CD4-positive, CD25-positive, alpha-beta regulatory T cell (primary cell): ENCODE measurements around the gene PDZD2. TPM values are rescaled to one million over a fixed set of nuclear protein-coding genes. Genes with fewer than 3 reads are reported as not detected.
A peak's percentile ranks its signal among the peaks of the same experiment; 100 is the strongest.

ENCODE experiments used
- ATAC-seq, 2 donors: fragments of 150-1000 bp; cut with Tn5 transposase; one replicate each; pipeline ENCODE4 v1.10.0; 2021; ENCODE audit warnings: low read depth in 2 of 2, moderate number of reproducible peaks in 2 of 2, moderate library complexity in 1 of 2
- DNase-seq, 3 donors: peaks; one replicate each; pipeline versions ENCODE4 v3.0.0 to v3.0.0-alpha.2; 2012 to 2022; ENCODE audit warnings: mixed read lengths in 1 of 3
- H3K27ac ChIP-seq: one replicate; pipeline ENCODE4 v1.7.0; 2013; ENCODE audit warnings: mild to moderate bottlenecking, low read length; ENCODE audit not compliant: insufficient read depth, poor library complexity, severe bottlenecking
- H3K27me3 ChIP-seq: one replicate; pipeline ENCODE4 v1.7.0; 2013; ENCODE audit warnings: low read length; ENCODE audit not compliant: control insufficient read depth, insufficient read depth
- H3K36me3 ChIP-seq: one replicate; pipeline ENCODE4 v1.7.0; 2013; ENCODE audit warnings: mild to moderate bottlenecking, low read length, moderate library complexity; ENCODE audit not compliant: control insufficient read depth, insufficient read depth
- H3K4me1 ChIP-seq: 2 replicates; pipeline ENCODE4 v1.7.0; 2013; ENCODE audit warnings: mild to moderate bottlenecking, low read length; ENCODE audit not compliant: insufficient read depth, control insufficient read depth, poor library complexity, severe bottlenecking
- H3K4me3 ChIP-seq: one replicate; pipeline ENCODE4 v1.7.0; 2013; ENCODE audit warnings: low read depth, mild to moderate bottlenecking, low read length, moderate library complexity
- H3K9me3 ChIP-seq, 2 experiments: 1 replicate in 1 of 2; 2 replicates in 1 of 2; pipeline ENCODE4 v1.7.0; 2013; ENCODE audit warnings: low read length in 2 of 2, mild to moderate bottlenecking in 1 of 2, moderate library complexity in 1 of 2; ENCODE audit not compliant: control insufficient read depth in 2 of 2
- H3K27ac Mint-ChIP-seq, 3 donors: one replicate each; pipeline ENCODE4 v1.8.0; 2020 to 2022; ENCODE audit warnings: mild to moderate bottlenecking in 3 of 3, mixed read lengths in 3 of 3, moderate library complexity in 2 of 3
- H3K27me3 Mint-ChIP-seq: one replicate; pipeline ENCODE4 v1.8.0; 2022; ENCODE audit warnings: mild to moderate bottlenecking, mixed read lengths
- H3K36me3 Mint-ChIP-seq: one replicate; pipeline ENCODE4 v1.8.0; 2020; ENCODE audit warnings: mixed read lengths
- H3K4me1 Mint-ChIP-seq, 4 donors: one replicate each; pipeline ENCODE4 v1.8.0; 2020 to 2022; ENCODE audit warnings: mixed read lengths in 4 of 4, mild to moderate bottlenecking in 1 of 4
- H3K4me3 Mint-ChIP-seq, 4 donors: one replicate each; pipeline ENCODE4 v1.8.0; 2020 to 2022; ENCODE audit warnings: mild to moderate bottlenecking in 4 of 4, mixed read lengths in 4 of 4, moderate library complexity in 3 of 4
- H3K9me3 Mint-ChIP-seq, 7 donors: one replicate each; pipeline ENCODE4 v1.8.0; 2020 to 2022; ENCODE audit warnings: mixed read lengths in 7 of 7, mild to moderate bottlenecking in 3 of 7, moderate library complexity in 2 of 7
- polyA plus RNA-seq, 4 donors: library from polyadenylated mRNA; unstranded; fragments of 300-500 nt; fragmentation: Illumina TruSeq; gene quantifications; one replicate each; pipeline ENCODE4 v1.2.3, GENCODE V29; 2021
- total RNA-seq: library from RNA; stranded (reverse); gene quantifications from one replicate; pipeline ENCODE4 v1.2.3, GENCODE V29; 2022

The PDZD2 gene
- total and polyA plus RNA-seq, 5 donors from 2014 or later: 0.06 to 1.3 (median 0.25) TPM

DNA sequence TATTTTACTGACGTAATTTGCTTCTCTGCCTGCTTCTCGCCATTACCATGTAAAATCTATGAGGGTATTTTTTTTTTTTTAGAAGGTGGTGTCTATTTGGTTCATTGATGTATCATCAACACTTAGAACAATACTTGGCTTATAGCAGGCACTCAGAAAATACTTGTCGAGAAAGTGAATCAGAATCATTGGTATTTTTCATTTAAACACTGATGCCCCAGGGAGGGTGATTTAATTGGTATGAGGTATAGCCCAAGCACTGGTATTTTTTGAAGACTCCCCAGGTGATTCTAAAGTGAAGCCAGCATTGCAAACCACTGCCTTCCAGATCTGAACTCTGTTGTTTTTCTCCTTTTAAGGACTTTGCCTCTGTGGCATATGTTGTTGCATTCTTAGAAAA lies 16.6 kb downstream of the PDZD2 start:
- Mint-ChIP-seq H3K9me3 (peaks cover 0 to 6% (median 0%) of the 10 kb centered on the region in 7 donors), H3K27ac (no peak overlapping the region), H3K27me3 (peaks cover 4% of the 10 kb centered on the region)

DNA sequence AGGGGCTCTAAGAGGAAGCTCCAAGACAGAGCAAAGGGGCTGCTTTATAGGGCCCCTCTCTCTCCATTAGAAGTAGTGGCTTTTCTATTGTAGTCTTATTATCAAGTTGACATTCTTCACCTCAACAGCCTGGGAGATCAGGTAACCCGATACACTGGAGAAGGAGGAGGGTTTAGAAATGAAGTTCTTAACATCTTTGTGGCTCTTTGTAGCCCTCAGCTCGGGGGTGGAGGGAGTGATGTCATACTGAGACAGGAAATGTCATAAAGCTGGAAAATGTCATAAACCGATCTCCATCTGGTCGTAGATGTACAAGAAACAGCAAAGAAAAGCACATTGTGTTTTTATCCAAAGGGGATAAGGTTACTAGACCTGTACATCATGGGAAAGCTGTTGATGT lies 17.9 kb downstream of the PDZD2 start:
- Histone ChIP-seq H3K27me3 (no peaks in the 10 kb centered on the region), H3K36me3 (no peaks in the 10 kb centered on the region), H3K27ac (no peak overlapping the region), H3K9me3 (no peaks in the 10 kb centered on the region), H3K4me3 (no peak overlapping the region), H3K4me1 (no peaks in the 10 kb centered on the region)
- Mint-ChIP-seq H3K4me3 (no peak overlapping the region), H3K9me3 (peaks cover 0 to 6% (median 1%) of the 10 kb centered on the region in 7 donors), H3K27ac (no peak overlapping the region), H3K36me3 (no peaks in the 10 kb centered on the region), H3K4me1 (no peaks in the 10 kb centered on the region), H3K27me3 (peaks cover 4% of the 10 kb centered on the region)
- DNase-seq: no peak
- ATAC-seq: no peak

More for the DNA sequence above, 16.6 kb downstream of the PDZD2 start:
- no peaks in the 10 kb centered on the region for H3K36me3 Mint-ChIP-seq
- no peak overlapping the region for H3K4me3 ChIP-seq
- H3K27ac ChIP-seq: no peak overlapping the region
- no peaks in the 10 kb centered on the region for H3K9me3 ChIP-seq
- no peak overlapping the region for H3K4me3 Mint-ChIP-seq
- H3K27me3 ChIP-seq: no peaks in the 10 kb centered on the region
- no peaks in the 10 kb centered on the region for H3K4me1 Mint-ChIP-seq
- H3K36me3 ChIP-seq: no peaks in the 10 kb centered on the region
- no peaks in the 10 kb centered on the region for H3K4me1 ChIP-seq
- ATAC-seq (no peak), DNase-seq (no peak)

DNA sequence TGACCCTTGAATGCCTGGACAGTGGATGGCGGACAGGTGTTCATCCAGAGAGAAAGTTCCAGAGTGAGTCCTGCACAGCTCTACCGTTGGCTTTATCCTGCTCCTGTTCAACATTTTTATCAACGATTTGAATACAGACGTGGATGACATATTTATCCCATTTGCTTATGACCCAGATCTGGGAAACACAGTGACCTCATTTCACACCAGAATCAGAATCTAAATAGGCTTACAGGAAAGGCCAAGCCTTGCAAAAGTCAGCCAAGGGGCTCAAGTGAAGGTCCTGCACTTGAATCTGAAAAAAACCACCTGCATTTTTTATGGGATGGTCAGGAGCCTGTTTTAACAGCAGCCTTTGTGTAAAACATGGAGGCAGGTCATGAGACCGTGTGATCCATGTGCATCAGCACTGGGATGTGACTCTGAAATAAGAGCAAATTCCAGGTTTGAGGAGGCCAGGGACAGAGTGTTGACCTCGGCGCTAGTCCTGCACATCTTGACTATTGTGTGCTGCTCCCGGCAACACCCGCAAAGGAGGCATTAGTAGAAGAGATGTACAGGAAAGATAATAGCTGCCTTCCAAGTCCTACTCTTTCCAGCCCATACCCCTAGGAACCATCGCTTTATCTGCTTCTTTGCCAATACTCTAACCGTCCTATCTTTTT lies 18.5 kb downstream of the PDZD2 start:
- no peak for DNase-seq
- Mint-ChIP-seq H3K27me3 (peaks cover 4% of the 10 kb centered on the region), H3K4me1 (no peaks in the 10 kb centered on the region)

DNA sequence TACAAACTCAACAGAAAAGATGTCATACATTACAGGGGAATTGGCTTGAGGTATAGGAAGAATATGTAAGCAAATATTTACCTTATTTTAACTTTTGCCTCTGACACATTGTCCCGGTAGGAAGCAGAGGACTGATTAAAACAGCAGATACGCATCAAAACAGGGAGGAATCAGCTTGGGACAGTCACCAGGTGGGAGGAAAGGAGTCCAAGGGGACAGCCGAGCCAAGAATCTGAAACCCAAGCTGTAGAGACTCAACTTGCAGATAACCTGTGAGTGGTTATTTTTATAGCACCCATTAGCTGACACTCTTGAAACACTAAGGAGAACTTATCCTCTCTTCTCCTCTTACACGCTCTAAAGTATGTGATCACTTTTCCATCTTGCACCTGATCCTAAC lies 22.3 kb downstream of the PDZD2 start:
- H3K27ac Mint-ChIP-seq: no peak overlapping the region
- Histone ChIP-seq H3K4me1 (no peaks in the 10 kb centered on the region), H3K27me3 (no peaks in the 10 kb centered on the region), H3K4me3 (no peak overlapping the region), H3K9me3 (no peaks in the 10 kb centered on the region), H3K36me3 (no peaks in the 10 kb centered on the region), H3K27ac (no peak overlapping the region)
- peaks cover 9% of the 10 kb centered on the region for H3K27me3 Mint-ChIP-seq
- no peak overlapping the region for H3K4me3 Mint-ChIP-seq
- no peaks in the 10 kb centered on the region for H3K36me3 Mint-ChIP-seq
- ATAC-seq (no peak), DNase-seq (no peak)
- H3K4me1 Mint-ChIP-seq: no peaks in the 10 kb centered on the region
- H3K9me3 Mint-ChIP-seq: peaks cover 0 to 6% (median 0%) of the 10 kb centered on the region in 7 donors

More for the DNA sequence above, 18.5 kb downstream of the PDZD2 start:
- H3K4me1 ChIP-seq: no peaks in the 10 kb centered on the region
- Mint-ChIP-seq H3K4me3 (no peak overlapping the region), H3K36me3 (no peaks in the 10 kb centered on the region), H3K27ac (no peak overlapping the region), H3K9me3 (peaks cover 0 to 6% (median 1%) of the 10 kb centered on the region in 7 donors)
- H3K4me3 ChIP-seq: no peak overlapping the region
- H3K36me3 ChIP-seq: no peaks in the 10 kb centered on the region
- H3K27ac ChIP-seq: no peak overlapping the region
- ATAC-seq: no peak
- H3K9me3 ChIP-seq: no peaks in the 10 kb centered on the region
- H3K27me3 ChIP-seq: no peaks in the 10 kb centered on the region

DNA sequence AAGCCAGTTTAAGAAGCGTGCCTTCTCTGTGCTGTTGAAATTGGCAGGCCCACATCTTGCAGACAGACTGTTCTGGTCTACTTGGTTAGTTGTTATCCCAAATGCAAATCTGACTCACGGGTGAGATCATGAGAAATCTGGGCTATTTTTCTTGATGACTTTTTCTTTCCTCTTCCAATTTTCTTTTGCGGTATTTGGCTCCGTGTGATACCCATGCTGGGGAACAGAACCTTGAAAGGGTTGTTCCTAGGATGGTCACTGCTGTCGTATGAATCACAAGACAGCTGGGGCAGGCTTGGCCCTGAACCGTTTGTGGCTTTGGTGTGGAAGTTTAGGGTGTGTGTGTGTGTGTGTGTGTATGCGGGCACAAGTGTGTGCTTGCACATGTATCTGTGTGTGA lies 24.6 kb downstream of the PDZD2 start:
- no peak for ATAC-seq
- H3K27ac Mint-ChIP-seq: no peak overlapping the region

DNA sequence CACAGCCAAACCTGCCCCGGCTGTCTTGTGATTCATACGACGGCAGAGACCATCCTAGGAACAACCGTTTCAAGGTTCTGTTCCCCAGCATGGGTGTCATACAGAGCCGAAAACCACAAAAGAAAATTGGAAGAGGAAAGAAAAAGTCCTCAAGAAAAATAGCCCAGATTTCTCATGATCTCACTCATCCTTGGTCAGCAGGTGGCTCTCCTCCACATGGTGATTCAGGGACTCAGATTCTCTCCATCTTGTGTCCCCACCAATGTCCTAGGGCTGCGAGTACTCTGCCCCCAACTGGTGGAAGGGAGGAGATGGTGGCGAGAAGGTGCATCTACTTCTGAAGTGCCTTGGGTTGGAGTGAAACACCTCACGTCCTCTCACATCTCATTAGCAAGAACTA lies 25.6 kb downstream of the PDZD2 start:
- Mint-ChIP-seq H3K4me1 (no peaks in the 10 kb centered on the region), H3K27ac (no peak overlapping the region), H3K9me3 (peaks cover 0 to 1% (median 0%) of the 10 kb centered on the region in 7 donors), H3K4me3 (no peak overlapping the region), H3K27me3 (peaks cover 4% of the 10 kb centered on the region), H3K36me3 (no peaks in the 10 kb centered on the region)
- H3K27me3 ChIP-seq: no peaks in the 10 kb centered on the region
- peak in 1 of 3 donors; percentile 7 for DNase-seq
- no peak overlapping the region for H3K27ac ChIP-seq
- H3K4me1 ChIP-seq: no peaks in the 10 kb centered on the region
- H3K9me3 ChIP-seq: no peaks in the 10 kb centered on the region
- H3K4me3 ChIP-seq: no peak overlapping the region
- no peaks in the 10 kb centered on the region for H3K36me3 ChIP-seq
- ATAC-seq: no peak

More for the DNA sequence above, 24.6 kb downstream of the PDZD2 start:
- no peaks in the 10 kb centered on the region for H3K4me1 ChIP-seq
- H3K9me3 ChIP-seq: no peaks in the 10 kb centered on the region
- H3K36me3 ChIP-seq: no peaks in the 10 kb centered on the region
- no peaks in the 10 kb centered on the region for H3K27me3 ChIP-seq
- no peak for DNase-seq
- Mint-ChIP-seq H3K4me3 (no peak overlapping the region), H3K4me1 (no peaks in the 10 kb centered on the region), H3K36me3 (no peaks in the 10 kb centered on the region), H3K27me3 (peaks cover 4% of the 10 kb centered on the region), H3K9me3 (peaks cover 0 to 6% (median 0%) of the 10 kb centered on the region in 7 donors)
- H3K27ac ChIP-seq: no peak overlapping the region
- no peak overlapping the region for H3K4me3 ChIP-seq

DNA sequence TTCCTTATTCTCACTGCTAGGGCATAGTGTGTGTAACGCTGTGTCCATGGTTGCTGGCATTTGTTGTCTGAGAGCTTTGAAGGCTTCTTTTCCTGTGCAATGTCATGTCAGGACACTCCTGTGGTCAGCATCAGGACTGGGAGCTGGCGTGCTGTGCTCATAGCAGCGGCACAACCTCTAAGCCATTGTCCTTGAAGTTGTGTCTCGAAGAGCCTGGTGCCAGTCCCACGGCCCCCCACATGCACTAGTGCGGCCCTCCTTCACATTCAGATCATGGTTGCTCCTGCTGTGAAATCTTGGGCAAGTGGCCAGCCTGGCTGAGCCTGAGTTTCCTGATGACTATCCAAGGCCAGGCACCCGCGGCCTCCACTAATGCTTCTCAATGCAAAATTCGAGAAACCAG lies 32.4 kb downstream of the PDZD2 start:
- H3K27me3 Mint-ChIP-seq: no peaks in the 10 kb centered on the region
- Histone ChIP-seq H3K27ac (no peak overlapping the region), H3K27me3 (no peaks in the 10 kb centered on the region), H3K4me3 (no peak overlapping the region), H3K36me3 (no peaks in the 10 kb centered on the region), H3K4me1 (no peaks in the 10 kb centered on the region), H3K9me3 (no peaks in the 10 kb centered on the region)
- DNase-seq (no peak), ATAC-seq (no peak)
- H3K4me1 Mint-ChIP-seq: no peaks in the 10 kb centered on the region
- H3K36me3 Mint-ChIP-seq: no peaks in the 10 kb centered on the region
- peaks cover 0 to 3% (median 0%) of the 10 kb centered on the region in 7 donors for H3K9me3 Mint-ChIP-seq
- H3K27ac Mint-ChIP-seq: no peak overlapping the region
- no peak overlapping the region for H3K4me3 Mint-ChIP-seq

DNA sequence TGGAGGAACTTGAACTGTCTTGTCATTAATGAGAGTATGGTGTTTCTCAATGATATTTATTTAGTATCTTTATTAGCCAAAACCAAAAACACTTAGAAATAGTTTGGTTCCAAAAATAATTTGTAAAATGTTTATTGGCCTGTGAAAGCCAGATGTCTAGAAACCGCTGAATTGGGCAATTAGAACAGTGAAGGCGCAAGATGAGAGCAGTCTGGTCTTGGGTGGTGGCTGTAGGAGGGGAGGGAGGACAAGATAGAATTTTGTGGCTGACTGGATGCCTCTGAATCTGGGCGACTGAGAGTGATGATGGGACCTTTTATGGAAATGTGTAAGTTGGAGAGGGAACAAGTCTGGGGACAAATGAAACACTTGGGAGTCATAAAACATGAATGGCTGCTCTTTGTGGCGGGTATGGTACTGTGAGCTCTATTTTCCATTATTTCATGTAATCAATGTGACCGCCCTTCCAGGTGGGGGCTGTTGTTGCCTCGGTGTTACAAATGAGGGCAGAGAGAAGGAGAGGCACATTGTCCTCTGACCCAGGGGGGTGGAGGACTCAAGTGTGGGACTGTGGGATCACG lies 35.5 kb downstream of the PDZD2 start:
- Mint-ChIP-seq H3K4me3 (no peak overlapping the region), H3K4me1 (no peaks in the 10 kb centered on the region), H3K27ac (no peak overlapping the region), H3K36me3 (no peaks in the 10 kb centered on the region), H3K9me3 (peaks cover 0 to 3% (median 0%) of the 10 kb centered on the region in 7 donors), H3K27me3 (no peaks in the 10 kb centered on the region)
- no peak overlapping the region for H3K4me3 ChIP-seq
- no peaks in the 10 kb centered on the region for H3K9me3 ChIP-seq
- H3K27me3 ChIP-seq: no peaks in the 10 kb centered on the region
- DNase-seq: no peak
- no peaks in the 10 kb centered on the region for H3K4me1 ChIP-seq
- no peaks in the 10 kb centered on the region for H3K36me3 ChIP-seq
- no peak for ATAC-seq
- H3K27ac ChIP-seq: no peak overlapping the region
